ENCODE data around the gene NFIX. TPM values are rescaled to one million over a fixed set of nuclear protein-coding genes. Genes with fewer than 3 reads are reported as not detected.

Gene NFIX
- polyA plus RNA-seq, 3 donors, result 0.25 to 3.7 (median 0.90) TPM

DNA sequence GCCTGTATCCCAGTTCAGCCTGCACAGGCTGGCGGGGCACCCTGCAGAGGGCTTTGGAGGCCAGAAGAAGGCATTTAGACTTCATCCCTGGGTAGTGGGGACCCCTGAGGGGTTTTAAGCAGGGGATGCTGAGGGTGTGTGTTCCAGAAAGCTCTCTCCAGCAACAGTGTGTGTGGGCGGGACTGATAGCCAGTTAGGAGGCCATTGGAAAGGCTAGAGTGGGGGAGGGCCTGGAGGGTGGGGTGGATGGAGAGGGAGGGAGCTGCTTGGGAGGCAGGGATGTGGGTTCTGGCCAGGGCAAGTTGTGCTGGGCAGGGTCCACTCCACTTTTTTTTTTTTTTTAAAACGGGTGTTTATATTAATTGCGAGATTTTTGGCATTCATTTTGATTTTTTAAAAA, 79.1 kb downstream of the NFIX start:
- H2AFZ ChIP-seq (ENCODE audit: insufficient read depth, low read depth, low read length, poor library complexity, severe bottlenecking), result no peak overlapping the region
- Mint-ChIP-seq H3K9me3 (no peaks in the 10 kb centered on the region), H3K27me3 (ENCODE audit: low read depth in 3 of 3) (peaks cover 0 to 7% (median 1%) of the 10 kb centered on the region in 3 donors), H3K27ac (no peak overlapping the region), H3K36me3 (peaks cover 4 to 6% of the 10 kb centered on the region in 2 donors), H3K4me3 (no peak overlapping the region), H3K4me1 (peaks cover 8% of the 10 kb centered on the region)
- H4K20me1 ChIP-seq (ENCODE audit: insufficient read depth, low read length), result no peaks in the 10 kb centered on the region
- intact Hi-C loops (cut with micrococcal nuclease), result no loop called here
- H3K27me3 ChIP-seq (ENCODE audit: control insufficient read depth in 2 of 2, insufficient read depth in 2 of 2, low read length in 2 of 2), result no peaks in the 10 kb centered on the region
- no peaks in the 10 kb centered on the region for H3K9me3 ChIP-seq (replicated peaks in 1 of 2; ENCODE audit: control insufficient read depth in 1 of 2, insufficient read depth in 1 of 2, low read length in 2 of 2)
- no peak overlapping the region for H3K4me2 ChIP-seq (replicated peaks; ENCODE audit: extremely low read depth, low read length, poor library complexity, severe bottlenecking)
- H3K36me3 ChIP-seq (replicated peaks in 1 of 2; ENCODE audit: control insufficient read depth in 1 of 2, insufficient read depth in 2 of 2, low read length in 2 of 2), result no peaks in the 10 kb centered on the region
- no peak overlapping the region for H3K9ac ChIP-seq (ENCODE audit: insufficient read depth, low read length, poor library complexity, severe bottlenecking)
- WGBS (ENCODE audit: insufficient coverage), result 100% methylated on average over 2 of the region's 4 CpGs
- peaks cover 5 to 9% of the 10 kb centered on the region in 2 donors for H3K4me1 ChIP-seq (ENCODE audit: control insufficient read depth in 1 of 2, insufficient read depth in 2 of 2, low read length in 2 of 2)
- TF ChIP-seq, protein P1, sequence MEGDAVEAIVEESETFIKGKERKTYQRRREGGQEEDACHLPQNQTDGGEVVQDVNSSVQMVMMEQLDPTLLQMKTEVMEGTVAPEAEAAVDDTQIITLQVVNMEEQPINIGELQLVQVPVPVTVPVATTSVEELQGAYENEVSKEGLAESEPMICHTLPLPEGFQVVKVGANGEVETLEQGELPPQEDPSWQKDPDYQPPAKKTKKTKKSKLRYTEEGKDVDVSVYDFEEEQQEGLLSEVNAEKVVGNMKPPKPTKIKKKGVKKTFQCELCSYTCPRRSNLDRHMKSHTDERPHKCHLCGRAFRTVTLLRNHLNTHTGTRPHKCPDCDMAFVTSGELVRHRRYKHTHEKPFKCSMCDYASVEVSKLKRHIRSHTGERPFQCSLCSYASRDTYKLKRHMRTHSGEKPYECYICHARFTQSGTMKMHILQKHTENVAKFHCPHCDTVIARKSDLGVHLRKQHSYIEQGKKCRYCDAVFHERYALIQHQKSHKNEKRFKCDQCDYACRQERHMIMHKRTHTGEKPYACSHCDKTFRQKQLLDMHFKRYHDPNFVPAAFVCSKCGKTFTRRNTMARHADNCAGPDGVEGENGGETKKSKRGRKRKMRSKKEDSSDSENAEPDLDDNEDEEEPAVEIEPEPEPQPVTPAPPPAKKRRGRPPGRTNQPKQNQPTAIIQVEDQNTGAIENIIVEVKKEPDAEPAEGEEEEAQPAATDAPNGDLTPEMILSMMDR (IDR thresholded peaks at IDR 0.05), result no peak
- no peak overlapping the region for H3K4me3 ChIP-seq (replicated peaks in 1 of 3; ENCODE audit: low read depth in 2 of 3, low read length in 3 of 3)
- no peak for DNase-seq
- H3K79me2 ChIP-seq (ENCODE audit: insufficient read depth, low read length), result no peaks in the 10 kb centered on the region
- H3K27ac ChIP-seq (ENCODE audit: low read depth in 1 of 2, low read length in 2 of 2), result no peak overlapping the region

DNA sequence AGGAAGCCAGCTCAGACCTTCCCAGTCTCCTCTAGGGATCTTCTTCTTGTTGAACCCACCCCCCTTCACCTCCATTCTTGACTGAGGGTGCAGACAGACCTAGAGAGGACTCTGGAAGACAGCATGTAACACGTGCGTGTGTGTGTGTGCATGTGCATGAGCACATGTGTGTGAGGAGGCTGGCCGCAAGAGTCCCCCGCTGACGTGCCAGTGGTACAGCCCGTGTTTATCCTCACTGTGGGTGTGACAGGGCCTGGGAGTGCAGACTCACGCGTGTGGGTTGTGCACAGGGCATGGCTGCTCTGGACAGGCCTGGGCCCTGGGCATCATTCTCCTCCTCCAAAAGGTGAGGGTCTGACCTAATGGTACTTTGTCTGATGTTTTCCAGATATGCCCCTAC, 81.0 kb downstream of the NFIX start:
- intact Hi-C loops (cut with micrococcal nuclease), result no loop called here
- H3K4me3 Mint-ChIP-seq, result no peak overlapping the region
- 95% methylated on average over 8 of the region's 8 CpGs for WGBS (ENCODE audit: insufficient coverage)
- no peaks in the 10 kb centered on the region for H3K9me3 ChIP-seq (replicated peaks in 1 of 2; ENCODE audit: control insufficient read depth in 1 of 2, insufficient read depth in 1 of 2, low read length in 2 of 2)
- H3K27ac ChIP-seq (ENCODE audit: low read depth in 1 of 2, low read length in 2 of 2), result no peak overlapping the region
- TF ChIP-seq, protein P1 (IDR thresholded peaks at IDR 0.05), result no peak
- H3K27me3 Mint-ChIP-seq (ENCODE audit: low read depth in 3 of 3), result peaks cover 0 to 4% (median 3%) of the 10 kb centered on the region in 3 donors
- H3K9ac ChIP-seq (ENCODE audit: insufficient read depth, low read length, poor library complexity, severe bottlenecking), result no peak overlapping the region
- H3K4me2 ChIP-seq (replicated peaks; ENCODE audit: extremely low read depth, low read length, poor library complexity, severe bottlenecking), result no peak overlapping the region
- H3K9me3 Mint-ChIP-seq, result no peaks in the 10 kb centered on the region
- H3K27me3 ChIP-seq (ENCODE audit: control insufficient read depth in 2 of 2, insufficient read depth in 2 of 2, low read length in 2 of 2), result no peaks in the 10 kb centered on the region
- H3K4me3 ChIP-seq (replicated peaks in 1 of 3; ENCODE audit: low read depth in 2 of 3, low read length in 3 of 3), result no peak overlapping the region
- no peak for DNase-seq
- H3K4me1 ChIP-seq (ENCODE audit: control insufficient read depth in 1 of 2, insufficient read depth in 2 of 2, low read length in 2 of 2), result peaks cover 8 to 13% of the 10 kb centered on the region in 2 donors
- H4K20me1 ChIP-seq (ENCODE audit: insufficient read depth, low read length), result no peaks in the 10 kb centered on the region
- no peak overlapping the region for H2AFZ ChIP-seq (ENCODE audit: insufficient read depth, low read depth, low read length, poor library complexity, severe bottlenecking)
- no peaks in the 10 kb centered on the region for H3K36me3 ChIP-seq (replicated peaks in 1 of 2; ENCODE audit: control insufficient read depth in 1 of 2, insufficient read depth in 2 of 2, low read length in 2 of 2)
- no peak overlapping the region for H3K27ac Mint-ChIP-seq
- peaks cover 13% of the 10 kb centered on the region for H3K4me1 Mint-ChIP-seq
- no peaks in the 10 kb centered on the region for H3K79me2 ChIP-seq (ENCODE audit: insufficient read depth, low read length)
- peaks cover 4 to 6% of the 10 kb centered on the region in 2 donors for H3K36me3 Mint-ChIP-seq
